ENCODE results near the gene SLC38A6.

DNA sequence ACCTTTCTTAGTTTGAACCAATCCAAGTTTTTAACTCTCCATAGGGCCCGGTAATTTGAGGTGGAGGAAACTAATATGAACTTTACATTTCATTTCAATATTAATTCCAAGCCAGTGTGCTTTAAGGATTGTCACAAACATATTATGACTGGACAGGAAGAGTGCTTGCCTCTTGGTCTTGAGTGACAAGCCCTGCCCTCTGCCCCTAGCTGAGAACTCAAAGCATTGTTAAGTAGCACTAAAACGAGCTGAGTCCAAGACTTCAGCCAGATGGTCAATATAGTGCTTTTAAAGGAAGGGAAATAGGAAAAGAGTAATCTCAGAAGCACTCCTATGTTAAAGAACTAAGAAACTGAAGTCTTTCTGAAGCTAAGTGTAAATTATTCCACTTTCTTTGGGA is 17.3 kb upstream of the SLC38A6 start:
- TF ChIP-seq CTCF (conservative IDR thresholded peaks at IDR 0.05; ENCODE audit: low read length) (no peak), EZH2phosphoT487 (IDR thresholded peaks at IDR 0.05; ENCODE audit: borderline replicate concordance, low read depth, low read length) (no peak)
